Lung microvascular endothelial cell (primary cell): ENCODE data around the gene PRR14L. TPM values are rescaled to one million over a fixed set of nuclear protein-coding genes. Genes with fewer than 3 reads are reported as not detected.

Source experiments
- DNase-seq, 2 donors: peaks; one replicate each; pipeline versions ENCODE4 v3.0.0 to v3.0.0-alpha.2; 2010; ENCODE audit warnings: low read depth in 2 of 2
- total RNA-seq: library from RNA; depleted of rRNA; stranded (reverse); fragments of >200 nt; gene quantifications from 2 replicates; pipeline ENCODE4 v1.2.1, GENCODE V29; 2014

Gene PRR14L
- total RNA-seq, 1 donor from 2014 or later = 18.5 TPM

GRCh38 chr22:31646186-31647019, 103.5 kb downstream of the PRR14L start:
- DNase-seq = peak; percentile 93 to 100

GRCh38 chr22:31639436-31640039, 110.4 kb downstream of the PRR14L start:
- no peak for DNase-seq

GRCh38 chr22:31637891-31638618, 111.9 kb downstream of the PRR14L start:
- peak in 1 of 2 donors; percentile 72 for DNase-seq

- DNase-seq = no peak
These were observed 112.5 kb downstream of the PRR14L start for GRCh38 chr22:31637447-31637890.

GRCh38 chr22:31635638-31636306, 114.2 kb downstream of the PRR14L start:
- no peak for DNase-seq

GRCh38 chr22:31631436-31631835, 118.5 kb downstream of the PRR14L start:
- DNase-seq = no peak

Other genes with a start within 250 kb of the PRR14L start
- 19.6 and 29.6 TPM in 2 replicates for gene PISD, start 87.9 kb downstream of the PRR14L start, total RNA-seq
- gene DEPDC5, start 3.9 kb upstream of the PRR14L start, total RNA-seq = 5.7 and 8.9 TPM in 2 replicates
- 89.6 and 103 TPM in 2 replicates for gene YWHAH, start 194.4 kb upstream of the PRR14L start, total RNA-seq